ENCODE data around the gene SYNGR3. TPM values are rescaled to one million over a fixed set of nuclear protein-coding genes. Genes with fewer than 3 reads are reported as not detected.

The SYNGR3 gene
- total RNA-seq, 4 donors from 2014 or later, result 0.38 to 1.0 (median 1.0) TPM; not detected in 1

DNA sequence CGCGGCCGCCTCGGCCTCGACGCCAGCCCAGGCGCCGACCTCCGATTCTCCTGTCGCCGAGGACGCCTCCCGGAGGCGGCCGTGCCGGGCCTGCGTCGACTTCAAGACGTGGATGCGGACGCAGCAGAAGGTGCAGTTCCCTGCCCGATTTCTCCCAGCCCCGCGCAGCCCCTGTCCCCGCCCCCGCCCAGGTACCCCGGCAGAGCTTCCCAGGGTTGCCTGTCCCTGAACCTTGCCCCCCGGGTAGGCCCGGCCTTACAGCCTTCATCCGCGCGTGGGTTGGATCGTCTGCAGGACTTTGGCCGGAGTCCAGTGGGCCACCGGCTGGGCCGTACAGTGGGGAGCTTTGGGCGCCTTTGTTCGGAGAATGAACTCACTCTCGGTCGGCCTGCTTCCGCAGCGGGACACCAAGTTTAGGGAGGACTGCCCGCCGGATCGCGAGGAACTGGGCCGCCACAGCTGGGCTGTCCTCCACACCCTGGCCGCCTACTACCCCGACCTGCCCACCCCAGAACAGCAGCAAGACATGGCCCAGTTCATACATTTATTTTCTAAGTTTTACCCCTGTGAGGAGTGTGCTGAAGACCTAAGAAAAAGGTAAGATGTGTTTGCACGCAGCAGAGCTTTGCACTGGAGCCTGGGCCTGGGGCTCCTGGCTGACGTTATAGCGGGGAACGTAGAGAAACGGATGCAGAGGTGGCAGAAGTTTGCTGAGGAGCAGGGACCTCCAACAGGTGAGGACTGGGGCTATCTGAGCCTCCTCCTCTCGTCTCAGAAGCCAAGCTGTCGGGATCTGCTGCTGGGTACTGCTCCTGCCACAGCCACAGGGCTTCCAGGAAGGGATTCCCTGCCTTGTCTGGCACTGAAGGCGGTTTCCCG lies 5.2 kb upstream of the SYNGR3 start:
- TF ChIP-seq POLR2A (IDR thresholded peaks at IDR 0.05), result no peak
- TF ChIP-seq, protein P1, sequence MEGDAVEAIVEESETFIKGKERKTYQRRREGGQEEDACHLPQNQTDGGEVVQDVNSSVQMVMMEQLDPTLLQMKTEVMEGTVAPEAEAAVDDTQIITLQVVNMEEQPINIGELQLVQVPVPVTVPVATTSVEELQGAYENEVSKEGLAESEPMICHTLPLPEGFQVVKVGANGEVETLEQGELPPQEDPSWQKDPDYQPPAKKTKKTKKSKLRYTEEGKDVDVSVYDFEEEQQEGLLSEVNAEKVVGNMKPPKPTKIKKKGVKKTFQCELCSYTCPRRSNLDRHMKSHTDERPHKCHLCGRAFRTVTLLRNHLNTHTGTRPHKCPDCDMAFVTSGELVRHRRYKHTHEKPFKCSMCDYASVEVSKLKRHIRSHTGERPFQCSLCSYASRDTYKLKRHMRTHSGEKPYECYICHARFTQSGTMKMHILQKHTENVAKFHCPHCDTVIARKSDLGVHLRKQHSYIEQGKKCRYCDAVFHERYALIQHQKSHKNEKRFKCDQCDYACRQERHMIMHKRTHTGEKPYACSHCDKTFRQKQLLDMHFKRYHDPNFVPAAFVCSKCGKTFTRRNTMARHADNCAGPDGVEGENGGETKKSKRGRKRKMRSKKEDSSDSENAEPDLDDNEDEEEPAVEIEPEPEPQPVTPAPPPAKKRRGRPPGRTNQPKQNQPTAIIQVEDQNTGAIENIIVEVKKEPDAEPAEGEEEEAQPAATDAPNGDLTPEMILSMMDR (IDR thresholded peaks at IDR 0.05), result no peak
- H3K4me3 ChIP-seq, result peak overlapping the region; percentile 66 to 86 (median 84)
- peaks cover 4 to 65% (median 19%) of the 10 kb centered on the region in 4 donors for H3K27me3 ChIP-seq

DNA sequence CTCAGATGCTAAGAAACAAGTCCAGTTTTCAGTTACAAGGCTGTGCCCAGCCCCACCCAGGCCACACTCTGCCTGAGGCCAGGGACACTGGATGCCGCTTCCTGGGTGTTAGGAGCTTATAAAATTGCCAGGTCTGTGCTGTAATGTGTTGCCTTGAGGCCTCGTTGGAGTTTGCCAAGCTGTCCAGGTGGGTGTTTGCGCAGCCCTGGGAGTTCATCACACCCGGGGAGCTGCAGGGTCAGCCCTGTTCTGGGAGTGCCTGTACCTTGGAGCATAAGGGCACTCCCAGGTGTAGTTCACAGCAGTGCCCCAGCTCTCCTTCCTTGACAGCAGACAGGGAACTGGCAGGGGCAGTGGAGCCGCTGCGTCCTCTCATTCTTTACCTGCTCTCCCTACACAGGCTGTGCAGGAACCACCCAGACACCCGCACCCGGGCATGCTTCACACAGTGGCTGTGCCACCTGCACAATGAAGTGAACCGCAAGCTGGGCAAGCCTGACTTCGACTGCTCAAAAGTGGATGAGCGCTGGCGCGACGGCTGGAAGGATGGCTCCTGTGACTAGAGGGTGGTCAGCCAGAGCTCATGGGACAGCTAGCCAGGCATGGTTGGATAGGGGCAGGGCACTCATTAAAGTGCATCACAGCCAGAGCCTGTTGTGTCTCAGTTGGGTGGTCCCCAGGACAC lies 4.2 kb upstream of the SYNGR3 start:
- intact Hi-C loops (cut with DNase I), result no loop called here
- peak overlapping the region in 1 of 4 donors; percentile 86 for H3K4me3 ChIP-seq
- H3K27me3 ChIP-seq, result peaks cover 8 to 65% (median 19%) of the 10 kb centered on the region in 4 donors
- WGBS, 2 donors, result 76 to 88% methylated on average over 6 to 7 of the region's 14 CpGs
- H3K4me1 ChIP-seq, result peaks cover 30 to 78% (median 35%) of the 10 kb centered on the region in 3 donors
- H3K27ac ChIP-seq, result no peak overlapping the region
- TF ChIP-seq, protein P1 (IDR thresholded peaks at IDR 0.05), result no peak
- H3K36me3 ChIP-seq, result peaks cover 0 to 19% (median 3%) of the 10 kb centered on the region in 3 donors
- no peaks in the 10 kb centered on the region for H3K9me3 ChIP-seq
- DNase-seq, result no peak

More for the DNA sequence above, 5.2 kb upstream of the SYNGR3 start:
- H3K9me3 ChIP-seq, result no peaks in the 10 kb centered on the region
- H3K36me3 ChIP-seq, result peaks cover 0 to 19% (median 3%) of the 10 kb centered on the region in 3 donors
- 22% methylated on average over 13 of the region's 58 CpGs; no CpG with 5 or more reads in 1 of the 2 donors for WGBS, 2 donors
- intact Hi-C loops (cut with DNase I), result no loop called here
- H3K27ac ChIP-seq, result peak overlapping the region; percentile 64 to 87 (median 76)
- no peak for DNase-seq
- peaks cover 35 to 78% (median 35%) of the 10 kb centered on the region in 3 donors for H3K4me1 ChIP-seq

DNA sequence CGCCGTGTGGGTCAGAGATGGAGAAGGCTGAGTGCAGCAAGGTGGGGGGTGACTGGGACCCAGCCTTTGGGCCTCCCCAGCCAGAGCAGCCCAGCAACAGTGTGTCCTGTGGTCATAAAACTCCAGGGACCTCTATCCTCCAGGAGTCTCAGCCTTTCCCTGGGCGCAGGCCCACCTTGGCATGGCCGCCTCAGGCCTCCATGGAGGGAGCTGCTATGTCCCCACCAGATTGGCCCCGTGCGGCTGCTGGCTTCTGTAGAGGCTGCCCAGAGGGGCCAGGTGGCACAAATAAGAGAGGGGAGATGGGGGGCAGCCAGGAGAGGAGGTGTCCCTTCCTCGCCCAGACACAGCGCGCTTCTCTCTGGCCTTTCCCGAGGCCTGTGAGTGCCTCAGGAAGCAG lies 2.6 kb upstream of the SYNGR3 start:
- intact Hi-C loops (cut with DNase I), result no loop called here

DNA sequence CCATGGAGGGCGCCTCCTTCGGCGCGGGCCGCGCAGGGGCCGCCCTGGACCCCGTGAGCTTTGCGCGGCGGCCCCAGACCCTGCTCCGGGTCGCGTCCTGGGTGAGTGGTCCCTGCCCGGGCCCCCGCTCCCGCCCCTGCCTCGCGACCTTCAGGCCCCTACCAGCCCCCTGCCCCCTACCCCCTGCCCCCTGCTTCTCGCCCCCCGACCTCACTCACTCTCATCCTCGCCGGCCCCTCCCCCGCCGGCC lies 256 bp downstream of the SYNGR3 start:
- intact Hi-C loops (cut with DNase I), result no loop called here
- TF ChIP-seq POLR2A (IDR thresholded peaks at IDR 0.05), result no peak
- TF ChIP-seq, protein P1 (IDR thresholded peaks at IDR 0.05), result no peak
- DNase-seq, result no peak
- Histone ChIP-seq H3K36me3 (peaks cover 0 to 19% (median 3%) of the 10 kb centered on the region in 3 donors), H3K9me3 (peaks cover 0 to 6% (median 0%) of the 10 kb centered on the region in 3 donors), H3K27ac (no peak overlapping the region), H3K27me3 (peaks cover 12 to 48% (median 21%) of the 10 kb centered on the region in 4 donors), H3K4me1 (peaks cover 34 to 71% (median 41%) of the 10 kb centered on the region in 3 donors), H3K4me3 (peak overlapping the region; percentile 6 to 58 (median 32))
- WGBS, 2 donors, result no CpG with 5 or more reads among the region's 25 CpGs

More for the DNA sequence above, 2.6 kb upstream of the SYNGR3 start:
- Histone ChIP-seq H3K27ac (no peak overlapping the region), H3K4me1 (peaks cover 36 to 78% (median 48%) of the 10 kb centered on the region in 3 donors), H3K27me3 (peaks cover 12 to 62% (median 21%) of the 10 kb centered on the region in 4 donors), H3K9me3 (peaks cover 0 to under 1% (median 0%) of the 10 kb centered on the region in 3 donors), H3K36me3 (peaks cover 0 to 19% (median 3%) of the 10 kb centered on the region in 3 donors), H3K4me3 (no peak overlapping the region)
- TF ChIP-seq, protein P1 (IDR thresholded peaks at IDR 0.05), result no peak
- no peak for TF ChIP-seq POLR2A (IDR thresholded peaks at IDR 0.05)
- 87 to 90% methylated on average over 6 to 7 of the region's 10 CpGs for WGBS, 2 donors
- no peak for DNase-seq

All from esophagus squamous epithelium (tissue), 5 donors.